ENCODE data around the gene MYH15. TPM values are rescaled to one million over a fixed set of nuclear protein-coding genes. Genes with fewer than 3 reads are reported as not detected.

The MYH15 gene
- polyA plus RNA-seq, 1 experiment: 0.68 TPM

DNA sequence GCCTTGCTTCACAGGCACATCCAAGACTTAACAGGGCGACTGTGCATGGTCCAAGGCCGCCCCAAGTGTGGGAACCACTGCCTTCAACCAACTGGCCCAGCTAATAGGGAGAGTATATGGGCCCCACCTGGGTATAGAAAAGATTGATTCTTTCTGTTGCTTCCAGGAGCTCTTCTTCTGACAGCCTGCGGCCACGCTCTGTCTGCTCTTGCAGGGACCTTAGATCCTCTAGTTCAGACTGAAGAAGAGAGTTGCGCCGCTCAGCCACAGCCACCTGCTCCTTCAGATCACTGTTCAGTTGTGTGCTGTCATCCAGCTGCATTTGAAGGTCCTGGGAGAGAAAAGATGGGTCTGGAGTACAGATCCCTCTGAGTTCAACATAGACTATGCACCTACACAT is 111.9 kb downstream of the MYH15 start:
- TF ChIP-seq, protein P1, sequence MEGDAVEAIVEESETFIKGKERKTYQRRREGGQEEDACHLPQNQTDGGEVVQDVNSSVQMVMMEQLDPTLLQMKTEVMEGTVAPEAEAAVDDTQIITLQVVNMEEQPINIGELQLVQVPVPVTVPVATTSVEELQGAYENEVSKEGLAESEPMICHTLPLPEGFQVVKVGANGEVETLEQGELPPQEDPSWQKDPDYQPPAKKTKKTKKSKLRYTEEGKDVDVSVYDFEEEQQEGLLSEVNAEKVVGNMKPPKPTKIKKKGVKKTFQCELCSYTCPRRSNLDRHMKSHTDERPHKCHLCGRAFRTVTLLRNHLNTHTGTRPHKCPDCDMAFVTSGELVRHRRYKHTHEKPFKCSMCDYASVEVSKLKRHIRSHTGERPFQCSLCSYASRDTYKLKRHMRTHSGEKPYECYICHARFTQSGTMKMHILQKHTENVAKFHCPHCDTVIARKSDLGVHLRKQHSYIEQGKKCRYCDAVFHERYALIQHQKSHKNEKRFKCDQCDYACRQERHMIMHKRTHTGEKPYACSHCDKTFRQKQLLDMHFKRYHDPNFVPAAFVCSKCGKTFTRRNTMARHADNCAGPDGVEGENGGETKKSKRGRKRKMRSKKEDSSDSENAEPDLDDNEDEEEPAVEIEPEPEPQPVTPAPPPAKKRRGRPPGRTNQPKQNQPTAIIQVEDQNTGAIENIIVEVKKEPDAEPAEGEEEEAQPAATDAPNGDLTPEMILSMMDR (IDR thresholded peaks at IDR 0.05; ENCODE audit: low read depth, low read length): no peak
- Histone ChIP-seq H3K4me3 (ENCODE audit: low read depth, low read length) (no peak overlapping the region), H3K27ac (ENCODE audit: low read depth, low read length) (no peak overlapping the region), H3K27me3 (ENCODE audit: control insufficient read depth, insufficient read depth, low read length) (no peaks in the 10 kb centered on the region), H3K9me3 (ENCODE audit: control insufficient read depth, insufficient read depth, low read length) (no peaks in the 10 kb centered on the region)
- DNase-seq (ENCODE audit: low read depth, low spot score): no peak
- CTCF ChIA-PET: no interaction called here
- POLR2A ChIA-PET: no interaction called here

DNA sequence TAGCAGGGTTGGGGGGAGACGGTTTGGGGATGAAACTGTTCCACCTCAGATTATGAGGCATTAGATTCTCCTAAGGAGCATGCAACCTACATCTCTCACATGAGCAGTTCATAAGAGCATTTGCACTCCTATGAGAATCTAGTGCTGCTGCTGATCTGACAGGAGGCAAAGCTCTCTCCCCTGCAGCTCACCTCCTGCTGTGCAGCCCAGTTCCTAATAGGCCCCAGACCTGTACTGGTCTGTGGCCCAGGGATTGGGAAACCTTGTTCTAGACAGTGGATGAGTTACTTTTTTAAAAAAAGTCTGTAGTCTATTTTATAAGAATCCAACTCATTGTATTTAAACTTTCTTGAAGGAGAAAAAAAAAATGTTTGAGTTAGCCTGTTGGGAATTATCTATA is 114.1 kb downstream of the MYH15 start:
- ChIA-PET POLR2A (no interaction called here), CTCF (no interaction called here)
- TF ChIP-seq, protein P1 (IDR thresholded peaks at IDR 0.05; ENCODE audit: low read depth, low read length): no peak
- Histone ChIP-seq H3K4me3 (ENCODE audit: low read depth, low read length) (no peak overlapping the region), H3K27me3 (ENCODE audit: control insufficient read depth, insufficient read depth, low read length) (no peaks in the 10 kb centered on the region), H3K9me3 (ENCODE audit: control insufficient read depth, insufficient read depth, low read length) (no peaks in the 10 kb centered on the region), H3K27ac (ENCODE audit: low read depth, low read length) (no peak overlapping the region)
- no peak for DNase-seq (ENCODE audit: low read depth, low spot score)

DNA sequence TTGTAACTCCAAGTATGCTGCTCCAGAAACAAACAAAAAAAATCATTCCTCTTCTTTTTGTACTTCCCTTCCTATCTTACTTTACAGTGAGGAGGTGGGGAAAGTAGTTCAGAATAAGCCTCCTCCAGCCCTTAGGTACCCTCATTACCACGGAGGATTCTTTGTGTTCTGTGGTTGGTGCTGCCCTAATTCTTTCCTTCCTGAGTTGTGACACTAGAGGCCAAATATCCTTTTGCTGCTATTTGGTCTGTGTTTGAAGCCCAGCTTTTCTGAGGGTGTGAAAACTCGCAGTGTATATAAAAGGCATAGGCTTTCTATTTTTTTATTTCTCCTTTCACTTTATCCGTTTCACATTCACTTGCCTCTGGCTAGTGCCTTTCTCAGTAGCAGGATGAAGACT is 115.8 kb downstream of the MYH15 start:
- H3K27ac ChIP-seq (ENCODE audit: low read depth, low read length): no peak overlapping the region
- TF ChIP-seq, protein P1 (IDR thresholded peaks at IDR 0.05; ENCODE audit: low read depth, low read length): no peak
- no peaks in the 10 kb centered on the region for H3K9me3 ChIP-seq (ENCODE audit: control insufficient read depth, insufficient read depth, low read length)
- H3K27me3 ChIP-seq (ENCODE audit: control insufficient read depth, insufficient read depth, low read length): no peaks in the 10 kb centered on the region
- no peak for DNase-seq (ENCODE audit: low read depth, low spot score)
- POLR2A ChIA-PET: no interaction called here
- H3K4me3 ChIP-seq (ENCODE audit: low read depth, low read length): no peak overlapping the region
- CTCF ChIA-PET: interaction anchor here (0.6 kb wide), 1 partner anchor 503 kb away, joined by 6 read pairs; no protein-coding TSS in a partner anchor

DNA sequence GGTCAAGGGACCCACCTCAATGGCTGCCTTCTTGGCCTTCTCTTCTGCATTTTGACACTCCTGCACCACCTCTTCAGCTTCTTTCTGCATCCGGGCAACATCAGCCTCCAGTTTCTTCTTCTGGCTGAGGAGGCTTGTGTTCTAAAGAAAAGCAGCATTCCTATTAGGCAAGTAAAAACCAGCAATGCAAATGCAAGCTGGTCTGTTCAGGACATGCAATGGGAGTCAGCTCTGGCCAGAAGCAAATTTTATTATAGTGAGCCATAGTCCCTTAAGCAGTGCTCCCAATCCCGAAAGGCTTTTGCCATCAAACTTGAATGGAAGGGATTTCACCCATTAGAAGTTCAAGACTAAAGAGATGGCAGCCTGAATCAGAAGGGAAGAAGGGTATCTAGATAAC is 116.4 kb downstream of the MYH15 start:
- H3K27ac ChIP-seq (ENCODE audit: low read depth, low read length): no peak overlapping the region
- H3K27me3 ChIP-seq (ENCODE audit: control insufficient read depth, insufficient read depth, low read length): no peaks in the 10 kb centered on the region
- no peak overlapping the region for H3K4me3 ChIP-seq (ENCODE audit: low read depth, low read length)
- TF ChIP-seq, protein P1 (IDR thresholded peaks at IDR 0.05; ENCODE audit: low read depth, low read length): no peak
- no peaks in the 10 kb centered on the region for H3K9me3 ChIP-seq (ENCODE audit: control insufficient read depth, insufficient read depth, low read length)
- POLR2A ChIA-PET: no interaction called here
- CTCF ChIA-PET: interaction anchor here (0.6 kb wide), 1 partner anchor 503 kb away, joined by 6 read pairs; no protein-coding TSS in a partner anchor
- DNase-seq (ENCODE audit: low read depth, low spot score): no peak

DNA sequence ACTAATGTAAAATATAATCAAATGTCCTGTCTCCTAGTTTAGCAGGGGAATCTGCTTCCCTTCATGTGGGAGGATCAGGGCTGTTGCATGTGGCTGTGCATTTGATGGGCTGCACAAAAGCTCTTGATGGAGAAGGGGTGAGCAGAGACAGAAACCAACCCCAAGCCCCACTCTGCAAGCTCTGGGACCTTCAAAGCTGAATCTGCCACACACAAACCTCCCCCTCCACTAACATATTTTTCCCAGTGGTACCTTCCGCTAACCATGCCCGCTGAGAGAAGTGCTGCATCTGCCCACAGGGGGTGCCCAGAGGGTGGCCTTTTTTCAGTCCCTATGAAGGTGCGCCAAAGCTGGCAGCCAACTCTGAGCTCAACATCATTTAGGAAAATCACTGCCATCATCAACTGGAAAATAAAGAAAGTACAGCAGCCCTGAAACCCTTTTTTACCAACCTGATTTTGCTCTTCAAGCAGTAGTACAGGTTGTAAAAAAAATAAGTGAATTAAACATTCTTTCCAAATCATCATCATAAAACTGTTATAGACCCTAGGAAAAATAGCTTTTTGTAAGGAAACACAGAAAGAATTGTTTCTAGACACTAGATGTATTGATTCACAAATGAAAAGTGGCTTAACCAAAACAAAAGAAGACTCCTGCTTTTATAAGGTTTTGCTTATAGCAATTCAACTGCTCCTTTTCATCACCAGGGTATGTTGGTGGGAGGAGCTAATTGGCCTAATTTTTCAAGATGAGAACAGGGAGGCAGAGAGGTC is 117.1 kb downstream of the MYH15 start:
- POLR2A ChIA-PET: no interaction called here
- DNase-seq (ENCODE audit: low read depth, low spot score): no peak
- Histone ChIP-seq H3K4me3 (ENCODE audit: low read depth, low read length) (no peak overlapping the region), H3K27me3 (ENCODE audit: control insufficient read depth, insufficient read depth, low read length) (no peaks in the 10 kb centered on the region), H3K27ac (ENCODE audit: low read depth, low read length) (no peak overlapping the region), H3K9me3 (ENCODE audit: control insufficient read depth, insufficient read depth, low read length) (no peaks in the 10 kb centered on the region)
- TF ChIP-seq, protein P1 (IDR thresholded peaks at IDR 0.05; ENCODE audit: low read depth, low read length): no peak
- CTCF ChIA-PET: interaction anchor here (1.4 kb wide), 1 partner anchor 12 kb away, joined by 6 read pairs; no protein-coding TSS in a partner anchor
